Astrocyte (in vitro differentiated cells and primary cell): Measurements from ENCODE around the gene DDX41.

ENCODE experiments used
- CTCF ChIP-seq: IDR thresholded peaks from 2 replicates; pipeline ENCODE4 v1.5.1; 2011; ENCODE audit warnings: low read depth, mild to moderate bottlenecking, inconsistent platforms, low read length, moderate library complexity; ENCODE audit not compliant: insufficient read depth
- EZH2 ChIP-seq: IDR thresholded peaks from 2 replicates; pipeline ENCODE4 v1.6.1; 2012; ENCODE audit warnings: mild to moderate bottlenecking, low read length, inconsistent platforms; ENCODE audit not compliant: insufficient read depth

GRCh38 chr5:177552839-177553455 is 36.2 kb upstream of the DDX41 start:
- TF ChIP-seq CTCF: no peak
- TF ChIP-seq EZH2: no peak
